ENCODE measurements around the gene STRAP.

DNA sequence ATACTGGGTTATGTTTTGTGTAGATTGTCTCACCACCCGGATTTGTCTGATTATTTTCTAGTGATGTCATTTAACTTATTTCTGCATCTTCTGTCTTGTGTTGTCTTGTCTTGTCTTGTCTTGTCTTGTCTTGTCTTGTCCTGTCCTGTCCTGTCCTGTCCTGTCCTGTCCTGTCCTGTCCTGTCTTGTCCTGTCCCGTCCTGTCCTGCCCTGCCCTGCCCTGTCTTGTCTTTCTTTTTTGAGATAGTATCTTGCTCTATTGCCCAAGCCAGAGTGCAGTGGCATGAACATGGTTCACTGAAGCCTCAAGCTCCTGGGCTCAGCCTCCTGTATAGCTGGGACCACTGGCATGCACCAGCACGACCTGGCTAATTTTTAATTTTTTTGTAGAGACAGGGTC, 54.6 kb downstream of the STRAP start:
- TF ChIP-seq CTCF (conservative IDR thresholded peaks at IDR 0.05; ENCODE audit: low read length) = no peak
- TF ChIP-seq EZH2phosphoT487 (IDR thresholded peaks at IDR 0.05; ENCODE audit: borderline replicate concordance, low read depth, low read length) = no peak

Measured in OCI-LY7 (cell line).